Calu3 (cell line): ENCODE results near the gene CERS4. TPM values are rescaled to one million over a fixed set of nuclear protein-coding genes. Genes with fewer than 3 reads are reported as not detected.

ENCODE experiments used
- BruUV-seq: library from RNA; stranded (reverse); fragments of 400-500 nt; replicated peaks from 2 replicates; lab custom pipeline; 2021; lab: Mats Ljungman, UMichigan
- CTCF ChIA-PET: fragments of 300-600 bp; sonication (Branson Sonifier 250); formaldehyde crosslinking; loops from one replicate; lab custom pipeline; 2022; ENCODE audit warnings: antibody characterized with exemption; lab: Charles Lee
- DNase-seq: peaks from one replicate; pipeline ENCODE4 v3.0.0; 2022
- H3K27ac Mint-ChIP-seq: one replicate; pipeline ENCODE4 v1.8.0; 2022; ENCODE audit warnings: mixed read lengths; ENCODE audit not compliant: unreplicated experiment
- H3K27me3 Mint-ChIP-seq: one replicate; pipeline ENCODE4 v1.8.0; 2022; ENCODE audit warnings: mixed read lengths; ENCODE audit not compliant: unreplicated experiment
- H3K36me3 Mint-ChIP-seq: one replicate; pipeline ENCODE4 v1.8.0; 2022; ENCODE audit warnings: mild to moderate bottlenecking, moderate library complexity, mixed read lengths; ENCODE audit not compliant: insufficient read depth, unreplicated experiment
- H3K4me1 Mint-ChIP-seq: one replicate; pipeline ENCODE4 v1.8.0; 2022; ENCODE audit warnings: mild to moderate bottlenecking, low read depth, mixed read lengths; ENCODE audit not compliant: unreplicated experiment
- H3K4me3 Mint-ChIP-seq: one replicate; pipeline ENCODE4 v1.8.0; 2022; ENCODE audit warnings: mild to moderate bottlenecking, low read depth, moderate library complexity, mixed read lengths; ENCODE audit not compliant: unreplicated experiment
- H3K9me3 Mint-ChIP-seq: one replicate; pipeline ENCODE4 v1.8.0; 2022; ENCODE audit warnings: low read depth, mixed read lengths; ENCODE audit not compliant: unreplicated experiment
- CTCF ChIP-seq: fragments of 200-600 bp; IDR thresholded peaks from one replicate; pipeline ENCODE4 v1.8.0; 2022; ENCODE audit warnings: antibody characterized with exemption; ENCODE audit not compliant: unreplicated experiment
- intact Hi-C: fragments of 100-400 bp; cut with micrococcal nuclease; formaldehyde crosslinking; loops from one replicate; pipeline ENCODE4 v1.10.0; 2022; ENCODE audit not compliant: unreplicated experiment
- total RNA-seq: library from RNA; stranded (reverse); gene quantifications from 2 replicates; pipeline ENCODE4 v1.2.3, GENCODE V29; 2022

CERS4 gene
- total RNA-seq, 1 experiment from 2014 or later: 13.4 TPM

- TF ChIP-seq CTCF: no peak
- no peaks in the 10 kb centered on the region for H3K4me1 Mint-ChIP-seq
- H3K4me3 Mint-ChIP-seq: no peak overlapping the region
- H3K36me3 Mint-ChIP-seq: peaks cover 4% of the 10 kb centered on the region
- intact Hi-C loops: no loop called here
- CTCF ChIA-PET: interaction anchor here (0.7 kb wide), 1 partner anchor 159 kb away, joined by 4 read pairs; the partner anchor contains the start of gene MARCHF2
- no peaks in the 10 kb centered on the region for H3K9me3 Mint-ChIP-seq
- no peak for DNase-seq
- H3K27ac Mint-ChIP-seq: no peak overlapping the region
- no TSS peak for BruUV-seq
- peaks cover under 1% of the 10 kb centered on the region for H3K27me3 Mint-ChIP-seq
These were observed 45.3 kb downstream of the CERS4 start for GRCh38 chr19:8254286-8255001.

DNA sequence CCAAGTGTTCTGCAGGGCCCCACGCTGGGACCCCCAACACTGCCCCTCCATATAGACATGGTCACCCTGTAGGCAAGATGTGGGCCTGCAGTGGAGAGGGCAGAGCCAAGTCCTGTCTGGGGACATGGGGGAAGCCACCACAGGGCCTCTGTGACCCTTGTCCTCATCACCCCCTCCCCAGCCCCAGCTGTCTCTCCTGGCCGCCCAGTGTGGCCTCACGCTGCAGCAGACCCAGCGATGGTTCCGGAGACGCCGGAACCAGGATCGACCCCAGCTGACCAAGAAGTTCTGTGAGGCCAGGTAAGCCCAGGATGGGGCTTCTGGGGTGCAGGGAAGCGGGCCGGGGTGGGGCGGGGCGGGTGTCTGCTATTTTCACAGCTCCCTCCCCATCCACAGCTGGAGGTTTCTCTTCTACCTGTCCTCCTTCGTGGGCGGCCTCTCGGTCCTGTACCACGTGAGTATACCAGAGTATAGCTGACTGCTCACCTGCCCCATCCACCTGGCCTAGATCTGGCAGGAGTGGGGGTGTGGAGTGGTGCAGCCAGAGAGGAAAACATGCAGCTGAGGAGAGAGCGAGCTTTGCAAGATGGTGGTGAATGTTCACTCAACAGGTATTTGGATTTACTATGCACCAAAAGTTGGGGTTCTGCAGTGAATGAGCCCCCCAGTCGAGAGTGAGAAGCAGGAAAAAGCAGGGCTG is 46.4 kb downstream of the CERS4 start:
- no peak for TF ChIP-seq CTCF
- H3K4me3 Mint-ChIP-seq: no peak overlapping the region
- H3K27me3 Mint-ChIP-seq: no peaks in the 10 kb centered on the region
- BruUV-seq: no TSS peak
- CTCF ChIA-PET: no interaction called here
- intact Hi-C loops: no loop called here
- DNase-seq: no peak
- peaks cover 4% of the 10 kb centered on the region for H3K36me3 Mint-ChIP-seq
- no peaks in the 10 kb centered on the region for H3K9me3 Mint-ChIP-seq
- no peak overlapping the region for H3K27ac Mint-ChIP-seq
- no peaks in the 10 kb centered on the region for H3K4me1 Mint-ChIP-seq

DNA sequence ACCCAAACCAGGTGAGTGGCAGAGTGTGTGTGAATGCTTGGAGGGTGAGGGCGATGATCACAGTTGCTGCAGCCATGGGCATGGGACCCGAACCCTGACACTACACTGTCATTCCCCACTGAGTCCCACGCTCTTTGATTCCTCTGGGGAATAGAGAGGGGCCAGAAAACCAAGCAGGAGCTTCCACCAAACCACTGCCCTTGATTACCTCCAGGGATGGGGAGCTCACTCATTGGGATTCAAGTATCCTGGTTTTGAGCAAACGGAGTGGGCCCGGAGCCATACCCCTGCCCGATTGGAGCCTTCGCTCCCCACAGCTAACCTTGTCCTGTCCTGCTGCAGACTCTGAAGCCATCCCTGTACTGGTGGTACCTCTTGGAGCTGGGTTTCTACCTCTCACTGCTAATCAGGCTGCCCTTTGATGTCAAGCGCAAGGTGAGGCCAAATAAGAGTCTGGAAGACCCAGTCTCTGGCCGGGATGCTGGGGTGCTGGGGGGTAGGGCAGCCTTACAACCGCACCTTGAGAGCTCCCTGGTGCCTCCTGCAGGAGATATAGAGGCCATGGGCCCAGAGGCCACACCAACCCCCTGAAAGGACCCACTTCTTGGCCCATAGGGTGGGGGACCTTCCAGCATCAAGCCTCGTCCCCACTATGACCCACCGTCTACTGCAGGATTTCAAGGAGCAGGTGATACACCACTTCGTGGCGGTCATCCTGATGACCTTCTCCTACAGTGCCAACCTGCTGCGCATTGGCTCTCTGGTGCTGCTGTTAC is 47.3 kb downstream of the CERS4 start:
- CTCF ChIA-PET: interaction anchor here (0.5 to 0.8 kb wide), 2 partner anchors 90 to 98 kb away, joined by 3 read pairs; no protein-coding TSS in a partner anchor
- intact Hi-C loops: no loop called here
- H3K9me3 Mint-ChIP-seq: no peaks in the 10 kb centered on the region
- H3K27ac Mint-ChIP-seq: no peak overlapping the region
- no peaks in the 10 kb centered on the region for H3K27me3 Mint-ChIP-seq
- TF ChIP-seq CTCF: no peak
- H3K4me3 Mint-ChIP-seq: no peak overlapping the region
- no peaks in the 10 kb centered on the region for H3K4me1 Mint-ChIP-seq
- no peak for DNase-seq
- H3K36me3 Mint-ChIP-seq: no peaks in the 10 kb centered on the region
- no TSS peak for BruUV-seq

DNA sequence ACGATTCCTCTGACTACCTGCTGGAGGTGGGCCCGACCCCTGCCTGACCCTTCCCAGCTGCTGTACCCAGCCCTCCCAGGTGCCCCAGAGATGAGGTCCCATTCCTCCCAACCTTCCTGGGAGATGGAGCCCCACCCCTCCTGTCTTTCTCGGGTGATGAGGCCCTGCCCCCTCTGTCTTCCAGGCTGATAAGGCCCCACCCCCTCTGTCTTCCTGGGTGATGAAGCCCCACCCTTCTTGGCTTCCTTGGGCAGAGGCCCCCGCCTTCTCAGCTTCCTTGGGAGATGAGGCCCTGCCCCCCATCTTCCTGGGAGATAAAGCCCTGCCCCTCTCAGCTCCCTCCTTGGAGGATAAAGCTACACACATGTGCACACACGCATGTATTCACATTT is 47.9 kb downstream of the CERS4 start:
- H3K4me1 Mint-ChIP-seq: no peaks in the 10 kb centered on the region
- no peak for DNase-seq
- no peak overlapping the region for H3K4me3 Mint-ChIP-seq
- no peak for TF ChIP-seq CTCF
- intact Hi-C loops: no loop called here
- BruUV-seq: no TSS peak
- no peaks in the 10 kb centered on the region for H3K9me3 Mint-ChIP-seq
- CTCF ChIA-PET: no interaction called here
- no peaks in the 10 kb centered on the region for H3K36me3 Mint-ChIP-seq
- H3K27ac Mint-ChIP-seq: no peak overlapping the region
- no peaks in the 10 kb centered on the region for H3K27me3 Mint-ChIP-seq
